Measurements from ENCODE around the gene NDE1. TPM values are rescaled to one million over a fixed set of nuclear protein-coding genes. Genes with fewer than 3 reads are reported as not detected.

NDE1 gene
- total RNA-seq, 1 donor from 2014 or later: 42.5 TPM

DNA sequence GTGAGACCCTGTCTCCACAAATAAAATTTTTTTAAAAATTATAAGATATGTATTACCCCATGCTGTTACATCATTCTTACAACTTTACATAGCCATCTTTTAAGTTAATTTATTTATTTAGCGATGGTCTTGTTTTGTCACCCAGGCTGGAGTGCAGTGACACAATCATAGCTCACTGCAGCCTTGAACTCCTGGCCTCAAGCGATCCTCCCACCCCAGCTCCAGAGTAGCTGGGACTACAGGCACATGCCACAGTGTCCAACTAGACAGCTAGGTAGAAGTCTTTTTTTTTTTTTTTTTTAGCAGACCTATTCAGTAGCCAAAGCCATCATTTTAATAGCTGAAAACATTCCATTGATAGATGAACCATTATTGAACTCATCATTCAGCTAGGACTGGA lies 92.7 kb downstream of the NDE1 start:
- Mint-ChIP-seq H3K4me3 (ENCODE audit: low read depth) (no peak overlapping the region), H3K4me1 (ENCODE audit: low read depth) (no peaks in the 10 kb centered on the region), H3K27ac (no peak overlapping the region), H3K36me3 (ENCODE audit: insufficient read depth) (no peaks in the 10 kb centered on the region), H3K9me3 (ENCODE audit: low read depth) (no peaks in the 10 kb centered on the region), H3K27me3 (no peaks in the 10 kb centered on the region)
- DNase-seq (ENCODE audit: low spot score, unreplicated experiment): no peak
- TF ChIP-seq, protein P1, sequence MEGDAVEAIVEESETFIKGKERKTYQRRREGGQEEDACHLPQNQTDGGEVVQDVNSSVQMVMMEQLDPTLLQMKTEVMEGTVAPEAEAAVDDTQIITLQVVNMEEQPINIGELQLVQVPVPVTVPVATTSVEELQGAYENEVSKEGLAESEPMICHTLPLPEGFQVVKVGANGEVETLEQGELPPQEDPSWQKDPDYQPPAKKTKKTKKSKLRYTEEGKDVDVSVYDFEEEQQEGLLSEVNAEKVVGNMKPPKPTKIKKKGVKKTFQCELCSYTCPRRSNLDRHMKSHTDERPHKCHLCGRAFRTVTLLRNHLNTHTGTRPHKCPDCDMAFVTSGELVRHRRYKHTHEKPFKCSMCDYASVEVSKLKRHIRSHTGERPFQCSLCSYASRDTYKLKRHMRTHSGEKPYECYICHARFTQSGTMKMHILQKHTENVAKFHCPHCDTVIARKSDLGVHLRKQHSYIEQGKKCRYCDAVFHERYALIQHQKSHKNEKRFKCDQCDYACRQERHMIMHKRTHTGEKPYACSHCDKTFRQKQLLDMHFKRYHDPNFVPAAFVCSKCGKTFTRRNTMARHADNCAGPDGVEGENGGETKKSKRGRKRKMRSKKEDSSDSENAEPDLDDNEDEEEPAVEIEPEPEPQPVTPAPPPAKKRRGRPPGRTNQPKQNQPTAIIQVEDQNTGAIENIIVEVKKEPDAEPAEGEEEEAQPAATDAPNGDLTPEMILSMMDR (IDR thresholded peaks at IDR 0.05; ENCODE audit: unreplicated experiment): no peak

DNA sequence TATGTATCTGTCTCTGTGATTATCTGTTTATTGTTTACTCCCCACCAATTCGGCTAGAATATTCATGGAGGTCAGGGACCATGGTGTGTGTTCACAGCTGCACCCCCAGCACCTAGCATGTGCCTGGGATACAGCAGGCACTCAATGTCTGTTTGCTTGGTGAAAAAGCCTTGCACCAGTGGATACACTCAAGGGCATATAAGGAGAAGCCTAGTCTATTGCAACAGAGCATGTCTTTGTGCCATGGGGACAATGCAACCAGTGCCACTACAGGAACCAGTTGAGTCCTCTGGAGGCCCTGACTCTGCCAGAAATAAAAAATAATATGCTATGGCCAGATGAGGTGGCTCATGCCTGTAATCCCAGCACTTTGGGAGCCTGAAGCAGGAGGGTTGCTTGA lies 93.6 kb downstream of the NDE1 start:
- no peak for DNase-seq (ENCODE audit: low spot score, unreplicated experiment)
- no peaks in the 10 kb centered on the region for H3K36me3 Mint-ChIP-seq (ENCODE audit: insufficient read depth)
- TF ChIP-seq, protein P1 (IDR thresholded peaks at IDR 0.05; ENCODE audit: unreplicated experiment): no peak
- no peak overlapping the region for H3K4me3 Mint-ChIP-seq (ENCODE audit: low read depth)
- H3K27ac Mint-ChIP-seq: no peak overlapping the region
- no peaks in the 10 kb centered on the region for H3K27me3 Mint-ChIP-seq
- no peaks in the 10 kb centered on the region for H3K9me3 Mint-ChIP-seq (ENCODE audit: low read depth)
- H3K4me1 Mint-ChIP-seq (ENCODE audit: low read depth): no peaks in the 10 kb centered on the region

DNA sequence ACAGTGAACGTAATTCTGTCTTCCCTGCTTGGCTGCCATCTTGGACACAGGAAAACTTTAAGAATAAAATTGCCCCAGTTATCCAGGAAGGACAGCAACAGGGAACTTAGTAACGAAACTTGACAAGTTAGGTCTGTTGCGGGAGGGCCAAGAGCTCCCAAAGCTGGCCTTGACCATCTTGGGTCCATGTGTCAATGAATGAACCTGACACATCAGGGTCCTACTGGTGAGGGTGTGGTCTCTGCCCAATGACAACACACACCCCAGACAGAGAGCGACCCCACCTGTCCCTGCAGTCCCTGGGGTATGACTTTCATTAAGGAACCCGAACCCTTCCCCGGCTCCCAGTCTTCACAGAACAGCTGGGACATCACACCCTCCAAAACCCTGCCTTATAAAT lies 96.3 kb downstream of the NDE1 start:
- peaks cover 4% of the 10 kb centered on the region for H3K27me3 Mint-ChIP-seq
- TF ChIP-seq, protein P1 (IDR thresholded peaks at IDR 0.05; ENCODE audit: unreplicated experiment): no peak
- no peaks in the 10 kb centered on the region for H3K9me3 Mint-ChIP-seq (ENCODE audit: low read depth)
- no peak overlapping the region for H3K27ac Mint-ChIP-seq
- H3K36me3 Mint-ChIP-seq (ENCODE audit: insufficient read depth): no peaks in the 10 kb centered on the region
- no peak for DNase-seq (ENCODE audit: low spot score, unreplicated experiment)
- no peaks in the 10 kb centered on the region for H3K4me1 Mint-ChIP-seq (ENCODE audit: low read depth)
- H3K4me3 Mint-ChIP-seq (ENCODE audit: low read depth): no peak overlapping the region

DNA sequence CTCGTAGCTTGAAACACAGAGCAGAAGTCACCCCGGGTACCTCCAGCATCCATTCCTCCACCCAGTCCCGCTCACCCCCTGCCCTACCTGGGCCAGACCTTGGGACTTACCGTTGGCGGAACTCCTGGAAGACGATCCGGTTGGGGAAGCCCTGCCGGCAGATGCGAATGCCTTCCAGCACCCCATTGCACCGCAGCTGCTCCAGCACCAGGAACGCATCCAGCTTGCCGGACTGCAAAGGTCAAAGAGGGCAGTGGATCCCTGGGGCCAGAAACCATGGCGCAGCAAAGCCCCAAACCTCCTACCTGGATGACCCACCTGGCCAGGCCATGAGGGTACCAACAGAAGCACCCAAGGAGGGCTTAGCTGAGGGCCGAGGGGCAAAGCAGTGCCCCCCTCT lies 97.9 kb downstream of the NDE1 start:
- no peaks in the 10 kb centered on the region for H3K9me3 Mint-ChIP-seq (ENCODE audit: low read depth)
- no peaks in the 10 kb centered on the region for H3K4me1 Mint-ChIP-seq (ENCODE audit: low read depth)
- no peak overlapping the region for H3K4me3 Mint-ChIP-seq (ENCODE audit: low read depth)
- no peaks in the 10 kb centered on the region for H3K36me3 Mint-ChIP-seq (ENCODE audit: insufficient read depth)
- TF ChIP-seq, protein P1 (IDR thresholded peaks at IDR 0.05; ENCODE audit: unreplicated experiment): no peak
- no peak overlapping the region for H3K27ac Mint-ChIP-seq
- H3K27me3 Mint-ChIP-seq: peaks cover 4% of the 10 kb centered on the region
- no peak for DNase-seq (ENCODE audit: low spot score, unreplicated experiment)

DNA sequence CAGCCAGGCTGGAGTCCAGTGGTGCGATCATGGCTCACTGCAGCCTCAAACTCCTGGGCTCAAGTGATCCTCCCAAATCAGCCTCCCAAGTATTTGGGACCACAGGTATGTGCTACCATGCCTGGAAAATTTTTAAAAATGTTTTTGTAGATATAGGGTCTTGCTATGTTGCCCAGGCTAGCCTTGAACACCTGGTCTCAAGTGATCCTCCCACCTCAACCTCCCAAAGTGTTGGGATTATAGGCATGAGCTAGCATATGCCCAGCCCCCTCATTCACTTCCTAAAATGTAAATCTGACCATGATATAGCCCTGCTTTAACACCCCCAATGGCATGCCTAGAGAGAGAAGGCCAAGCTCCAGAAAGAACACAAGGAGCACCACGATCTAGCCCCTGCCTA lies 98.6 kb downstream of the NDE1 start:
- DNase-seq (ENCODE audit: low spot score, unreplicated experiment): no peak
- H3K36me3 Mint-ChIP-seq (ENCODE audit: insufficient read depth): no peaks in the 10 kb centered on the region
- TF ChIP-seq, protein P1 (IDR thresholded peaks at IDR 0.05; ENCODE audit: unreplicated experiment): no peak
- H3K27ac Mint-ChIP-seq: no peak overlapping the region
- peaks cover 4% of the 10 kb centered on the region for H3K27me3 Mint-ChIP-seq
- H3K4me3 Mint-ChIP-seq (ENCODE audit: low read depth): no peak overlapping the region
- H3K9me3 Mint-ChIP-seq (ENCODE audit: low read depth): no peaks in the 10 kb centered on the region
- no peaks in the 10 kb centered on the region for H3K4me1 Mint-ChIP-seq (ENCODE audit: low read depth)
